COLO829 (cell line): ENCODE results near the gene TMEM182.

Source experiments
- DNase-seq: peaks from one replicate; pipeline ENCODE4 v3.0.0; 2012; ENCODE audit warnings: low spot score

Gene TMEM182

GRCh38 chr2:102761763-102762162, at the start of gene TMEM182:
TMEM182 (plus strand) TSS chr2:102762031; CDS start chr2:102762218, 187 bp downstream.
- no peak for DNase-seq

- no peak for DNase-seq
Measured at GRCh38 chr2:102717308-102718018, 44.4 kb upstream of the TMEM182 start.

- DNase-seq: no peak
Measured at GRCh38 chr2:102718387-102719316, 43.2 kb upstream of the TMEM182 start.

GRCh38 chr2:102724016-102724490, 37.8 kb upstream of the TMEM182 start:
- DNase-seq: no peak

- DNase-seq: no peak
Measured at GRCh38 chr2:102724553-102724952, 37.3 kb upstream of the TMEM182 start.

GRCh38 chr2:102726128-102727087, 35.4 kb upstream of the TMEM182 start:
- DNase-seq: no peak

- no peak for DNase-seq
Measured at GRCh38 chr2:102735416-102736109, 26.3 kb upstream of the TMEM182 start.

- DNase-seq: no peak
Measured at GRCh38 chr2:102736110-102736409, 25.8 kb upstream of the TMEM182 start.

GRCh38 chr2:102736410-102737409, 25.1 kb upstream of the TMEM182 start:
- peak; percentile 62 for DNase-seq

- no peak for DNase-seq
Measured at GRCh38 chr2:102737431-102737830, 24.4 kb upstream of the TMEM182 start.

GRCh38 chr2:102743259-102743658, 18.6 kb upstream of the TMEM182 start:
- no peak for DNase-seq

- DNase-seq: no peak
Measured at GRCh38 chr2:102748107-102748506, 13.7 kb upstream of the TMEM182 start.

GRCh38 chr2:102749938-102750337, 11.9 kb upstream of the TMEM182 start:
- DNase-seq: no peak

- DNase-seq: peak; percentile 54
Measured at GRCh38 chr2:102753563-102754159, 8.2 kb upstream of the TMEM182 start.

- no peak for DNase-seq
Measured at GRCh38 chr2:102754456-102755145, 7.2 kb upstream of the TMEM182 start.

- no peak for DNase-seq
Measured at GRCh38 chr2:102755284-102755683, 6.5 kb upstream of the TMEM182 start.

GRCh38 chr2:102758439-102758838, 3.4 kb upstream of the TMEM182 start:
- DNase-seq: no peak

GRCh38 chr2:102764083-102764482, 2.3 kb downstream of the TMEM182 start:
- DNase-seq: no peak

GRCh38 chr2:102765061-102765460, 3.2 kb downstream of the TMEM182 start:
- DNase-seq: no peak
